Right ventricle myocardium inferior (tissue), 1 donor: Measurements from ENCODE around the gene ARHGEF12. TPM values are rescaled to one million over a fixed set of nuclear protein-coding genes. Genes with fewer than 3 reads are reported as not detected.
A peak's percentile ranks its signal among the peaks of the same experiment; 100 is the strongest.

Experiments
- ATAC-seq: fragments of 200-7000 bp; cut with Tn5 transposase; one replicate; pipeline ENCODE4 v1.9.1; 2020; ENCODE audit warnings: mild to moderate bottlenecking, moderate library complexity
- DNase-seq: peaks from one replicate; pipeline ENCODE4 v3.0.0; 2021; ENCODE audit errors: missing footprints
- intact Hi-C: fragments of 100-400 bp; cut with DNase I; formaldehyde crosslinking; loops from one replicate; pipeline ENCODE4 v1.11.0; 2022
- total RNA-seq: library from RNA; stranded (reverse); fragmentation: NEBNext Ultra II Directional; extraction: Animal tissue kit (Norgen Biotek cat#: 25700); gene quantifications from one replicate; pipeline ENCODE4 v1.2.1, GENCODE V29; 2021
- donor health status: DM: no; HTN: yes; CAD: no; lungs with severe emphysema.

Gene ARHGEF12
- total RNA-seq, 1 donor from 2014 or later, result 81.7 TPM

GRCh38 chr11:120376547-120377182 is 40.5 kb downstream of the ARHGEF12 start:
- ATAC-seq, result peak; percentile 34
- DNase-seq, result no peak
- intact Hi-C loops, result loop anchor here (5.0 kb wide), 1 partner anchor 39 kb away; the partner anchor contains the start of gene ARHGEF12

DNA sequence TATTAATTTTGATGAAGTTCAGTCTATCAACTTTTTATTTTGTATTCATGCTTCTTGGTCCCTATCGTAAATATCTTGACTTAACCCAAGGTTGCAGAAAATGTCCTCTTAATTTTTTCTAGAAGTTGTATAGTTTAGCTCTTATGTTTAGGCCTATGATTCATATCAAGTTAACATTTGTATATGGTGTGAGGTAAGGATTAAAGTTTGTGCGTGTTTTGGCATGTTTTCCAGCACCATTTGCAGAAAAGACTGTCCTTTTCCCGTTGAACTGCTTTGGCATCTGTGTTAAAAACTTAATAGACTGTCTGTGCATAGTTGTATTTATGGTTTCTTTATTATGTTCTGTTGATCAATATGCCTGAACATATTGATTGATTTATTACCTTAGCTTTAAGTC is 42.3 kb downstream of the ARHGEF12 start:
- intact Hi-C loops, result loop anchor here (5.0 kb wide), 1 partner anchor 41 kb away; the partner anchor contains the start of gene ARHGEF12
- no peak for DNase-seq
- ATAC-seq, result no peak

DNA sequence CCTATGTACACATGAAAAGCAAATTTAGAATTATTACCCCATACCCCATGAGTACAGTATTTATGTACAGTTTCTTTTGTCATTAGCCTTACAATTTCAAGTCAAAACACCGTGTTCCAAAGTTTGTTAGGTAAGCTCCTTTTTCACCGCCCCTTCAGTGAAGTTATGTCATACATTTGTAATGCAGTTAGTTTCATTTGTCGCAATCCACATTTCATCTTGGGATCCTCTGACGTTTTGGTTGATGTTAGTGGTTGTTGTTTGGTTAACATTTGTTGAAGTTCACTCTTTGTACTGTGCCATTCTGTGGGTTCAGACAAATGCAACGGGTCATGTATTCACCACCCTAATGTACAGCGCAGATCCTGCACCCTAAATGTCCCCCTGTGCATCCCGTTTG is 45.2 kb downstream of the ARHGEF12 start:
- intact Hi-C loops, result no loop called here
- ATAC-seq (no peak), DNase-seq (no peak)

DNA sequence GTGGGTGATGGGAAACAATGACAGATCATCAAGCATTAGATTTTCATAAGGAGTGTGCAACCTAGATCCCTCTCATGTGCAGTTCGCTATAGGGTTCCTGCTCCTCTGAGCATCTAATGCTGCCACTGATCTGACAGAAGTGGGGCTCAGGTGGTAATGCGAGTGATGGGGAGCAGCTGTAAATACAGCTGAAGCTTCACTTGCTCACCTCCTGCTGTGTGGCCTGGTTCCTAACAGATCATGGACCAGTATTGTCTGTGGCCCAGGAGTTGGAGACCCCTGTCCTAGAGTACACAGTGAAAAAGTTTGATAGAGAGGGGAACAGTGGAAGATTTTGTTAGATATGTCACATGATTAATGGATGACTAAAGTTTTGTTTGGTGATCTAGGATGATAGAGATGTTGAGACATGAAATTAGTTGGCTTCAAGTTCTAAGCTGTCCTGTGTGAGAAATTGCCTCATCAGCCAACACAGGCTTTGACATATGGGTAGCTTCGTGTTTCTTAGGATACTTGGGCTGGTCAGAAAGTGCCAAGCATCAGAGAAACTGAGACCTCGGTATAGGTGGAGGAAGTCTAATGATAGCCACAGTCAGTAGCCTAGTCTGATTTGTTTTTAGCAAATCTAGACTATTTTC is 47.4 kb downstream of the ARHGEF12 start:
- intact Hi-C loops, result no loop called here
- ATAC-seq, result no peak
- no peak for DNase-seq

- intact Hi-C loops, result no loop called here
- ATAC-seq, result no peak
- no peak for DNase-seq
These were observed 48.3 kb downstream of the ARHGEF12 start for GRCh38 chr11:120384476-120384875.

DNA sequence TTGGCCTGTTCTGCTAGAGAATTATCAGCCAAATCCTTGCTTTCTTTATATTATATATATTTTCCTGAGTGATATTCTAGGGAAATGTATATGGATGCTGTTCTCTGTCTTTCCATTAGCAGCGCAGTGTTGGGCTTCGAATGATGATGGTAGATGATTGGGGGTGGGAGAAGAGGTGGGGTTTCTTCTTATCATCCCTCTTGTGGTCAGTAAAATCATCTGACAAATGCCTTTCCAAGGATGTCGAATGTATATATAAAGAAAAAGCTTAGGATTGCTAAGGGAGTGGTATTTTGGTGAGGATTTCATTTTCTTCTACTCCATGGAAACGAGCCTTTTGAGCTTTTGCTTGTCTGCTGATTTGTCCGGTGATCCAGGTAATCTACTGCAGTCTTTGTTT is 48.9 kb downstream of the ARHGEF12 start:
- ATAC-seq (no peak), DNase-seq (no peak)
- intact Hi-C loops, result no loop called here

DNA sequence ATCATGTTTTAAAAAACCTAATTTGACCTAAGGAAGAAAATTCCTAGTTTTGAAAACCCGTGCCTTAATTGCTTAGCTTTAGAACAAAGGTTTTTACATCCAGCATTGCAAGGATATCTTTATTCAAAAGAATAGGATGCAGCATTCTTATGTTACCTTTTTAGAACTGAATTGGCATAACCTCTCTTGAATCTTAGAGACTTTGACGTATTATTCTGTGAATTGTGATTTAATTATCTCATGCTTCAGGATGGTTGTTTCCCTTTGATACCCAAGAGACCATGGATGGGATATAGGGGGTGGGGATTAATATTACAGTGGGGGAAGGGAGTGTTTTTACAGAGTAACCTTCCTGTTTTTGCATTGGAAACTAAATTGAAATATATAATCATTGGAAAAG is 49.4 kb downstream of the ARHGEF12 start:
- ATAC-seq (no peak), DNase-seq (no peak)
- intact Hi-C loops, result no loop called here

DNA sequence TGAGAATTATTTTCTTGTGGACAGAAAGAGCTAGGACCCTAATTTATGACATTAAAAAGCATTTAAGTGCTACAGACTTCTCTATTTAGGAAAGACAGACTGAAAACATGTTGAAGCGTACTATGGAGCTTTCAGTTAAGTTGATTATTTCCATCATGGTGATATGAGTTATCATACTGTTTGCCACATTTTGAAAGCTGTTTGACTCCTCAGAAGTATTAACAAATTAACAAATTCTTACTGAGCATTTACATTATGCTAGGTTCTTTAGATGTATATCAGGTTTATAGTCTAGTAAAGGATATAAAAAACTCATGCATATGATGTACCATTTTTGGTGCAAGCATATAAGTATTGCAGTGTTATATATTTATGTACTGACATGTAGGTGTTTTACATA is 50.1 kb downstream of the ARHGEF12 start:
- no peak for ATAC-seq
- intact Hi-C loops, result no loop called here
- no peak for DNase-seq

- ATAC-seq, result no peak
- intact Hi-C loops, result no loop called here
- DNase-seq, result no peak
These were observed 50.7 kb downstream of the ARHGEF12 start for GRCh38 chr11:120386774-120387371.

DNA sequence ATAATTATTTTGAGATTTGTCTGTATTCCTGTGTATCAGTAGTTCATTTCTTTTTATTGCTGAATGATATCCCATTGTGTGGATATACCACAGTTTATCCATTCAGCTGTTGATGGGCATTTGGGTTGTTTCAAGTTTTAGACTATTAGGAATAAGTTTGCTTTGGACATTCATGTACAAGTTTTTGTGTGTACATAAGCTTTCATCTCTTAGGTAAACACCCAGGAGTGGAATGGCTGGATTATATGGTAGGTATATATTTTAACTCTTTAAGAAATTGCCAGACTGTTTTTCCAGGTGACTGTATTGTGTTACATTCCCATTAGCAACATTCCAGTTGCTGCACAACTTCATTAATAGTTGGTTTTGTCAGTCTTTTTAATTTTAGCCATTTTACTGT is 52.0 kb downstream of the ARHGEF12 start:
- intact Hi-C loops, result no loop called here
- DNase-seq (no peak), ATAC-seq (no peak)

GRCh38 chr11:120389693-120390584 is 53.7 kb downstream of the ARHGEF12 start:
- intact Hi-C loops, result no loop called here
- DNase-seq (no peak), ATAC-seq (no peak)

DNA sequence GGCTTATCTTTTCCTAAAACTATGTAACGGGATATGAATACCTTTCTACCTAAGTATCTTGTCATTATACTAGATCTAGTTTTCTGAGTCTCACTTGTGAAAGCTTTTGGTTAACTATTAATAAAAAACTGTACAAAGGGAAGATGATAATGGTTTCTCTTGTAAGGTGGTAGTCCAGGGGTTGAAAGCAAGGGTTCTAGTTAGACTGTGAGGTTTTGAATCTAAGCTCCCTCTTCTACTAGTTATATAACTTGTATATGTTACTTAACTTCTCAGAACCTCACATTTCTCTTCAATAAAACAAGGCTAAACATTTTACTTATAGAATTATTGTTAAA is 54.3 kb downstream of the ARHGEF12 start:
- intact Hi-C loops, result no loop called here

DNA sequence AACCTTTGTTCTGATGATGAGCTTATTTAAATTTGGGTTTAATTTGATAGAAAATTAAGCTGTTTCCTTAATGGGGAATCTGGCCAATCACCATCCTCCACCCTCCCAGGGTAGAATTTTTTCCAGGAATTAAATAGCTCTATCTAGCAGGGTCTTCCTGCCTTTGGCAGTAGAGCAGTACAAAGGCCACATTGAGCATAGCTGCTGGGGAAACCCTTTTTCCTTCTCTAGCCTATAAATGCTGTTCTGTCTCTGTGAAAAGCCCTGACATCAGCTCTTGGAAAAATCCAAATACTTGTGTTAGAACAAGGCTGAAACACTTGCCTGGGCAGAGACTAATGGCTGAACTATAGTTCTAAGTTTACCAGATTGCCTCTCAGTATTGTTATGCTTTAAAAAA is 55.1 kb downstream of the ARHGEF12 start:
- intact Hi-C loops, result no loop called here
- no peak for ATAC-seq
- DNase-seq, result no peak

More for the DNA sequence above, 54.3 kb downstream of the ARHGEF12 start:
- DNase-seq (no peak), ATAC-seq (no peak)

DNA sequence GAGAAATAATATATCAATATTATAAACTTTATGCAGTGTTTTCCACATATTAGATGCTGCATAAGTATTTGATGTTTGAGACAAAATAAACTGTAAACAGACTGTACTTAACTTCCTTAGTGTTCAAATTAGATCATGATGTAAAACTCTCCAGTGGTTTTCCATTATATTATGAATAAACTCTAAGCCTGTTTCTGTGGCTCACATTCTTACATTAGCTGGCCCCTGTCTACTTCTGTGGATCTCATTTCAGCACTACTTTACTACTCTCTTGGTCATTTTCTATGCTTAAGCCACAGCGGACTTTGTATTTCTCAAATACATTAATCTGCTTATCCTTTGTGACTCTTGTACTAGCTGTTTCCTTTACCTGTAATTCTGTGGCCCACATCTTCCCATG is 55.6 kb downstream of the ARHGEF12 start:
- intact Hi-C loops, result no loop called here
- no peak for DNase-seq
- no peak for ATAC-seq

DNA sequence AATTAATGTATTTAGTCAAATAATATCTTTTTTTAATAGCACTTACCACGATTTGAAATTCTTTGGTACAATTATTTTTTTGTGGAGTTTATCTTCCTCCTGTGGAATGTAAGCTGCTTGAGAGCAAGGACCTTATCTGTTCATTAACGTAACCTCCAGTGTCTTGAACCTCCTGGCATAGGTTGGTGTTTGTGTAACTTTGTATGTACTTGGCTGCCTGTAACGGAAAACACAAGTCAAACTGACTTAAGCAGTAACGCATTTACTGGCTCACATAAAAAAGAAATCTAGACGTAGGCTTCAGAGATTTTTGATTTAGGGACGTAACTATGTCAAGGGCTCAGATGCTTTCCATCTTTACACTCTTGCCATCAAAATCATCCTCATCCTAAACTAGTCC is 56.1 kb downstream of the ARHGEF12 start:
- no peak for DNase-seq
- intact Hi-C loops, result no loop called here
- no peak for ATAC-seq

- no peak for DNase-seq
- ATAC-seq, result no peak
- intact Hi-C loops, result no loop called here
These were observed 56.6 kb downstream of the ARHGEF12 start for GRCh38 chr11:120392793-120393192.

DNA sequence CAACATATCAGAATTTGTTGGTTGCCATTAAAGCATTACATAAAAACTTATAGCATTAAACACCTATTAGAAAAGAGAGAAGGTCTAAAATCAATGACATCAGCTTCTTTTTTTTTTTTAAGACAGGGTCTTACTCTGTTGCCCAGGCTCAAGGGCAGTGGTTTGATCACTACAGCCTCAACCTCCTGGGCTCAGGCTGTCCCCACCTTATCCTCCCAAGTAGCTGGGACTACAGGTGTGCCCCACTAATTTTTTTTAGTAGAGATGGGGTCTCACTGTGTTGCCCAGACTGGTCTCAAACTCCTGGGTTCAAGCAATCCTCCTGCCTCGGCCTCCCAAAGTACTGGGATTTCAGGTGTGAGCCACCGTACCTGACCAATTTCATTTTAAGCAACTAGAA is 57.9 kb downstream of the ARHGEF12 start:
- ATAC-seq (no peak), DNase-seq (peak; percentile 57)
- intact Hi-C loops, result no loop called here

- no peak for ATAC-seq
These were observed 59.6 kb downstream of the ARHGEF12 start for GRCh38 chr11:120395778-120396177.

GRCh38 chr11:120398132-120398531 is 61.9 kb downstream of the ARHGEF12 start:
- ATAC-seq, result peak; percentile 37
- DNase-seq, result no peak
- intact Hi-C loops, result no loop called here

More at GRCh38 chr11:120395778-120396177, 59.6 kb downstream of the ARHGEF12 start:
- no peak for DNase-seq
- intact Hi-C loops, result no loop called here
